BLaER1 (cell line): ENCODE results near the gene GRIN2A.

Experiments
- H3K27ac ChIP-seq: shearing (Covaris generic); formaldehyde crosslinking; 2 replicates; pipeline ENCODE4 v1.8.1; 2022
- H3K27me3 ChIP-seq: shearing (Covaris generic); formaldehyde crosslinking; 2 replicates; pipeline ENCODE4 v1.8.1; 2022
- H3K36me3 ChIP-seq: shearing (Covaris generic); formaldehyde crosslinking; 2 replicates; pipeline ENCODE4 v1.8.1; 2022
- H3K4me1 ChIP-seq: shearing (Covaris generic); formaldehyde crosslinking; 2 replicates; pipeline ENCODE4 v1.8.1; 2022
- H3K4me2 ChIP-seq: shearing (Covaris generic); formaldehyde crosslinking; 2 replicates; pipeline ENCODE4 v1.8.1; 2022
- H3K4me3 ChIP-seq: shearing (Covaris generic); formaldehyde crosslinking; 2 replicates; pipeline ENCODE4 v1.8.1; 2022
- H3K9ac ChIP-seq: shearing (Covaris generic); formaldehyde crosslinking; 2 replicates; pipeline ENCODE4 v1.8.1; 2022
- H3K9me3 ChIP-seq: shearing (Covaris generic); formaldehyde crosslinking; 2 replicates; pipeline ENCODE4 v1.8.1; 2022
- H4K20me1 ChIP-seq: shearing (Covaris generic); formaldehyde crosslinking; 2 replicates; pipeline ENCODE4 v1.8.1; 2022
- Cebpa-rat ChIP-seq: shearing (Covaris generic); IDR thresholded peaks from 2 replicates; pipeline ENCODE4 v1.8.1; 2022

The GRIN2A gene

DNA sequence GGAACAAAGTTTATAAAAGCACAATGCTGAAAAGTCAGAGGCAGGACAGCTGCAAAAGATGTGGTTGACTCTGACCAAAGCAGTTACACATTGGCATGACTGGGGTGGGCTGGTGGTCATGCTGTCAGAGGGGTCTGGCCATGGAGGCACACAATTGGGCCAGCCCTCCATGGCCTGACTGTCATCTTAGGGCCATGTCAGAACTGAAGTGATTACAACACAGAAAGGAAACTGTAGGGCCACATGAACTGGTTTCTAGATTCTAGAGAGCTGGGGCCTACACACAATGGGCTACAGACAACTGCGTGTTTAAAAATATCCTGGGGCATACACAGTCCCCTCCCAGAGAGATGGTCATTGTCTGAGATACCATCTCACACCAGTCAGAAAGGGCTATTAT, 380.6 kb downstream of the GRIN2A start:
- H3K9me3 ChIP-seq = no peaks in the 10 kb centered on the region
- no peak overlapping the region for H3K4me2 ChIP-seq
- peaks cover 18% of the 10 kb centered on the region for H3K4me1 ChIP-seq
- no peak for TF ChIP-seq Cebpa-rat
- H3K4me3 ChIP-seq = no peak overlapping the region
- H4K20me1 ChIP-seq = no peaks in the 10 kb centered on the region
- H3K36me3 ChIP-seq = no peaks in the 10 kb centered on the region
- no peaks in the 10 kb centered on the region for H3K27me3 ChIP-seq
- H3K9ac ChIP-seq = no peak overlapping the region
- no peak overlapping the region for H3K27ac ChIP-seq

DNA sequence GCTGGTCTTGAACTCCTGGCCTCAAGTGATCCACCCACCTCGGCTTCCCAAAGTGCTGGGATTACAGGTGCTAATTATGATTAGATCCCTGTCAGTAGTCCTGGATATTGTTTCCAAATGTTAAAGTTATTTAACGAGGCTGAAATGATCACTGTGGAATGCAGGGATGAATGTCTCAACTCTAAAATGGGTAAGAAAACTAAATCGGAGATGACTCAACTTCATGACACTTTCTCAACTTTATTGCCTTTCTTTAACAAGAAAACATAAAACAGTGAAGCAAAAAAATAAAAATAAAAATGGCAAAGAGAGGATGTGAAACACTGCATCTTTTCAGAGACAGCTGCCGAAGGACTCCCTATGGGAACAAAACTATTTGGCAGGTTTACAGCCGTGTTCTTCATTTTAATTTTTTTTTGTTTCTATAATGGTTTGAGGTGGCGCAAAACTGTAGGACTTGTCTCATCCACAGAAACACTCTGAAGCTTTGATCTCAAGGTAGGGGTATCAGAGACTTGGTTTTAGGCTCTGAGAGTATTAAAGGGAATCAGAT, 382.0 kb downstream of the GRIN2A start:
- Histone ChIP-seq H3K4me3 (no peak overlapping the region), H3K4me1 (peaks cover 21% of the 10 kb centered on the region), H4K20me1 (no peaks in the 10 kb centered on the region), H3K36me3 (no peaks in the 10 kb centered on the region), H3K9ac (no peak overlapping the region), H3K27me3 (no peaks in the 10 kb centered on the region), H3K4me2 (no peak overlapping the region), H3K9me3 (no peaks in the 10 kb centered on the region), H3K27ac (no peak overlapping the region)
- TF ChIP-seq Cebpa-rat = no peak

DNA sequence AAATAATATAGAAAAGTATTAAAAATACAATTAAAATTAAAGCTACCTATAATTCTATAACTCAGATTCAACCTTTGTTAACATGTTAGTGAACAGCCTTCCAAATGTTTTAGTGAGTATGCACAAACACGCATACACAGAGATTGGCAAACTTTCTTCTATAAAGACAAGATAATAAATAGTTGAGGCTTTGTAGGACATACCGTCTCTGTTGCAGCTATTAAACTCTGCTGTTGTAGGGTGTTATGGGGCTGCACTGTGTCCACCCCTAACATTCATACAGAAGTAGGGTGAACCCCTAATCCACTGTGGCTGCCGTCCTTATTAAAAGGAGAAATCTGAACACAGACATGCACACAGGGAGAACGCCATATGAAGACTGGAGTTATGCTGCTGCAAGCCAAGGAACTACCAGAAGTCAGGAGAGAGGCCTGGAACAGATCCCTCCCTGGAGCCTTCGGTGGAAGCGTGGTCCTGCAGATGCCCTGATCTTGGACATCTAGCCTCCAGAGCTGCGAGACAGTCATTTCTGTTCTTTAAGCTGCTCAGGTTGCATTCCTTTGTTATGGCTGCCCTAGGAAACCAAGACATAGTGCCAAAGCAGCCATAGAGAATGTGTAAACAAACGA, 383.2 kb downstream of the GRIN2A start:
- H3K36me3 ChIP-seq = no peaks in the 10 kb centered on the region
- TF ChIP-seq Cebpa-rat = no peak
- no peaks in the 10 kb centered on the region for H3K27me3 ChIP-seq

DNA sequence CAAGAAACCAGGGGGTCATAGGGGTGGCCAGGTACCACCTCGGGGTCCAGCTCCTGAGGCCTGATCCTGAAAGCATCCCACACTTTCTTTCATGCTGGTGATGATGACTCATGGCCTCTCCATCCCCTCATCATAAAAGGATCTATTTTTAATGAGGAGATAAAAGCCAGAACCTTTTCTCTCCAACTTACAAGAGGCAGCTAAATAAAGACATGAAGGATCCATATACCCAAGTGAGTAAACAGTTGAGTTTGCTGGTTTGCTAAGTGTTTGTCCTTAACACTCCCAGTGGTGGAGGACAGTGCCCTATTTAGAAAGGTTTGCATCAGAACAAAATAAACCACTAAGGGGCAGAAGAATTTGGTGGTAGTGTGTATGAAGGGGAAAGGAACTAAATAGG, 383.8 kb downstream of the GRIN2A start:
- no peak overlapping the region for H3K4me3 ChIP-seq
- no peaks in the 10 kb centered on the region for H3K9me3 ChIP-seq
- TF ChIP-seq Cebpa-rat = no peak
- no peaks in the 10 kb centered on the region for H4K20me1 ChIP-seq
- no peaks in the 10 kb centered on the region for H3K36me3 ChIP-seq
- no peaks in the 10 kb centered on the region for H3K27me3 ChIP-seq
- H3K4me2 ChIP-seq = 0 out of 2 replicates have a peak overlapping the region, but pooled peaks have one; percentile 73
- H3K27ac ChIP-seq = no peak overlapping the region
- H3K4me1 ChIP-seq = peaks cover 21% of the 10 kb centered on the region
- no peak overlapping the region for H3K9ac ChIP-seq

More for the DNA sequence above, 383.2 kb downstream of the GRIN2A start:
- Histone ChIP-seq H3K9me3 (no peaks in the 10 kb centered on the region), H4K20me1 (no peaks in the 10 kb centered on the region), H3K4me3 (no peak overlapping the region), H3K4me1 (peaks cover 21% of the 10 kb centered on the region), H3K27ac (no peak overlapping the region), H3K4me2 (no peak overlapping the region), H3K9ac (no peak overlapping the region)

DNA sequence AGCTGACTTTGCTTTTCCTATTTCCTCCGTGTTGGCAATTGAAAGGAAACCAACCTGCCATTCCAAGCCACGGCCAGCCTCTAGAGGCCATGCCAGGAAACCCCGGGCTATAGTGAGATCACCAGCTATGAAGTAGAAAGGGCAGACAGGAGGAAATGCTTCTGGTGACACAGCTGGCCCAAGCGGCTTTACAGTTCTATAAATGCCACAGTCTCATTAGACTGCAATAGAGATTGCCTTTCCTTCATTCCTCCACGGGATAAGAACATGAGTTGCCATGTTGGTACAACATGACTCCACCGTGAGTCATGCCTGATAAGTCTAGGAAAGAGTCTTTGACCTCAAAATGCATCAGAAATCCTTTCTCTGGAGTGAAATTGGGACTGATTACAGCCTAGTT, 384.9 kb downstream of the GRIN2A start:
- no peak overlapping the region for H3K27ac ChIP-seq

DNA sequence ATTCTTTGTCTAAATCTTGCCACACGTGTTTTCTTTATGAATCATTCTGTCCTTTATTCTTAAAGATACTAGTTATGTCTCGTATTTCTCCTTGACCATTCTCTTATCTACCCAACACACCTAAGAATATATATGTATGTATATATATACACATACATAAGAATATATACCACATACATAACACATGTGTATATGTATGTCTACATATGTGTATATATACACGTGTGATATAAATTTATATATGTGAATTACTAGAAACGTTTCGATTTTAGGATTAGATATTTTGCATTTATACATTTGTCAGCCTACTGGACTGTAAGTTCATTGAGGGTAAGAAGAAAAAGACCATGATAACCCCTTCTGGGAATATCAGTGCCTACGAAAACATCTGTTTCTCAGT, 388.6 kb downstream of the GRIN2A start:
- H3K4me1 ChIP-seq = peaks cover 21% of the 10 kb centered on the region
- H3K9me3 ChIP-seq = no peaks in the 10 kb centered on the region
- no peak overlapping the region for H3K27ac ChIP-seq
- no peak for TF ChIP-seq Cebpa-rat
- H4K20me1 ChIP-seq = no peaks in the 10 kb centered on the region
- no peak overlapping the region for H3K9ac ChIP-seq
- H3K4me3 ChIP-seq = no peak overlapping the region
- no peaks in the 10 kb centered on the region for H3K36me3 ChIP-seq
- H3K27me3 ChIP-seq = no peaks in the 10 kb centered on the region
- no peak overlapping the region for H3K4me2 ChIP-seq

More for the DNA sequence above, 384.9 kb downstream of the GRIN2A start:
- no peak overlapping the region for H3K9ac ChIP-seq
- no peaks in the 10 kb centered on the region for H3K27me3 ChIP-seq
- no peaks in the 10 kb centered on the region for H3K36me3 ChIP-seq
- peak overlapping the region; percentile 73 for H3K4me2 ChIP-seq
- no peak for TF ChIP-seq Cebpa-rat
- no peaks in the 10 kb centered on the region for H4K20me1 ChIP-seq
- H3K4me1 ChIP-seq = peaks cover 21% of the 10 kb centered on the region
- H3K4me3 ChIP-seq = no peak overlapping the region
- H3K9me3 ChIP-seq = no peaks in the 10 kb centered on the region

DNA sequence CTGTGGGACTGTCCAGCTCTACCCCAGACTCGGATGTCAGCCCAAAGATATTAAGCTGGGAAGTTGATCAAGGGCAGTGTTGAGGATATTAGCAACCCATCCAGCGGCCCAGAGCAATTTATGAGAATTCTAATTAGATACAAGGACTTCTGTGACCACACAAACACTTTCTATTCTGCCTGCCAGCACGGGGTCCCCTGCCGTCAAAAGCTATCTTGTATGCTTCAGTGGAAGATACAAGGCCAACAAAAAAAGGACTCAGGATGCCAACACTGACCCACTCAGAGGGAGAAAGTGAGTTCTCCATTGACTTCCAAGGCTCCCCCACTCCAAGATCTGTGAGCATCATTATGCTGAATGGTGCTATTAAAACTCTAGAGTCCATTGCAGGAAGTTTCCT, 390.7 kb downstream of the GRIN2A start:
- Histone ChIP-seq H3K4me1 (0 out of 2 replicates have a peak, but pooled peaks cover 2% of the 10 kb centered on the region), H3K27me3 (no peaks in the 10 kb centered on the region), H3K36me3 (no peaks in the 10 kb centered on the region), H3K9me3 (no peaks in the 10 kb centered on the region), H3K4me2 (no peak overlapping the region), H3K27ac (no peak overlapping the region), H3K4me3 (no peak overlapping the region), H3K9ac (no peak overlapping the region), H4K20me1 (no peaks in the 10 kb centered on the region)
- TF ChIP-seq Cebpa-rat = no peak

DNA sequence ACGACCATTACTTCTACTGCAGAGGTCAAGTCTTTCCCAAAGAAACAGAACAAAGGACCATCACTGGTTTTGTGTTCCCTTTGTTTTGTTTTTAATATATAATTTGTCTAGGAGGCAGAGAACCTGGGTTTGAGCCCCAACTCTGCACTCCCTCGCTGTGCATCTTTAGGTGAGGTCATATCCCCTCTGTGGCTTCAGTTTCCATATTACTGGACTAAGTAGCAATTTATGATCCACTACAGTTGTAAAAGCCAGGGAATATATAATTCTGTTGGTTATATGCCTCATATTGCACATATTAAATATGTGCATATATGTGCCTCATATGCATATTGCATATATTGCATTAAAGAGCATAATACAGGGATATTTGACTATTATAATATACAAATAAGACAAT, 392.0 kb downstream of the GRIN2A start:
- Histone ChIP-seq H3K9me3 (no peaks in the 10 kb centered on the region), H3K4me3 (no peak overlapping the region), H3K4me1 (no peaks in the 10 kb centered on the region), H3K4me2 (no peak overlapping the region), H3K27ac (no peak overlapping the region), H3K36me3 (no peaks in the 10 kb centered on the region), H3K27me3 (no peaks in the 10 kb centered on the region), H3K9ac (no peak overlapping the region), H4K20me1 (no peaks in the 10 kb centered on the region)
- no peak for TF ChIP-seq Cebpa-rat

DNA sequence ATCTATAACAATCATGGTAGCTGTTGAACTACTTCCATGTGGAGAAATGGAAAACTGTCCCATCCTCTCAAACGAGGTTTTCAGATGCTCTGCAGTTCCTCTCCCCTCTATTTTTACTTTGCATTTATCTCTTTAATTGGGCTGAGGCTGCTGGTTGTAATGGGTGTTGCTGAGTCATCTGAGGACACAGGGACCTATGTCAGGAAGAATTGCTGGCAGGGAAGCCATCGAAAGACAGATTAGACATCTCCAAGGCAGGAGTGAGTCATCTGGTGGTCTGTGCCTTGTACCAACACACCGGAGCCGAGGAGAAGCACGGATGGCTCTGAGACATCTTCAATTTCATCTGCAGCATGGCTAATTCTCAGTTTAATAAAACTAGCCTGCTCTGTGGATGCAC, 394.5 kb downstream of the GRIN2A start:
- Histone ChIP-seq H3K36me3 (no peaks in the 10 kb centered on the region), H3K9me3 (no peaks in the 10 kb centered on the region), H3K27ac (no peak overlapping the region), H3K4me2 (no peak overlapping the region), H3K27me3 (no peaks in the 10 kb centered on the region), H3K9ac (no peak overlapping the region), H3K4me1 (no peaks in the 10 kb centered on the region), H3K4me3 (no peak overlapping the region), H4K20me1 (no peaks in the 10 kb centered on the region)
- no peak for TF ChIP-seq Cebpa-rat

DNA sequence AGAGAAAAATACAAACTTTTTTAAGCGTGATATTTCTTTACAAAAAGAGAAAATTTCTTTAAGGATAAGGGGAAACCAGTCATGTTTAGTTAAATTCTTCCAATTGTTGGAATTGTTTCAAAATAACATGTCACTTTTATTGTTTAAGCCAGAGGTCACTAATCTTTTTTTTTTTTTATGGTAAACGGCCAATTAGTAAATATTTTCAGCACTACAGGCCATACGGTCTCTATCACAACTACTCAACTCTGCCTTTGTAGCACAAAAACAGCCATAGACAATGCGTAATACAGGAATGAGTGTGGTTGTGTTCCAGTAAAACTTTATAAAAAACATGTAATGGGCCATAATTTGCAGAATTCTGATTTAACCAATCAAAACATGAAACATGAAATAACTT, 401.4 kb downstream of the GRIN2A start:
- no peak overlapping the region for H3K27ac ChIP-seq
- H3K9ac ChIP-seq = no peak overlapping the region
- no peak overlapping the region for H3K4me2 ChIP-seq
- no peak overlapping the region for H3K4me3 ChIP-seq
- no peak for TF ChIP-seq Cebpa-rat
- H4K20me1 ChIP-seq = no peaks in the 10 kb centered on the region
- no peaks in the 10 kb centered on the region for H3K36me3 ChIP-seq
- H3K4me1 ChIP-seq = no peaks in the 10 kb centered on the region
- H3K9me3 ChIP-seq = no peaks in the 10 kb centered on the region
- H3K27me3 ChIP-seq = no peaks in the 10 kb centered on the region
